ENCODE data around the gene PSMA5.
A peak's percentile ranks its signal among the peaks of the same experiment; 100 is the strongest.
"Not testable (repeated sequence)": the region's sequence is repeated elsewhere in the genome, so short reads cannot be mapped to it uniquely, and the experiment has no call there.

Gene PSMA5

DNA sequence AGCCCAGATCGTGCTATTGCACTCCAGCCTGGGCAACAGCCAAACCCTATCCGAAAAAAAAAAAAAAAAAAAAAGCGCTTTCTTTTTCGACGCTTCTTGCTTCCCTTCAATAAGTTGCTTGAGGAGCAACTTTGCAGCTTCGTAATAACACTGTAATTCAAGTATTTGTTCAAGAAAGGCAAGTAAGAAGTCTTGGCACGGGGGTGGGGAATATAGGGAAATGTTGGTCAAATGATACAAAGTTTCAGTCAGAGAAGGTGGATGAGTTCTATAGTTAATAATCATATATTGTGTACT lies 871 bp upstream of the PSMA5 start:
- no peak for DNase-seq

DNA sequence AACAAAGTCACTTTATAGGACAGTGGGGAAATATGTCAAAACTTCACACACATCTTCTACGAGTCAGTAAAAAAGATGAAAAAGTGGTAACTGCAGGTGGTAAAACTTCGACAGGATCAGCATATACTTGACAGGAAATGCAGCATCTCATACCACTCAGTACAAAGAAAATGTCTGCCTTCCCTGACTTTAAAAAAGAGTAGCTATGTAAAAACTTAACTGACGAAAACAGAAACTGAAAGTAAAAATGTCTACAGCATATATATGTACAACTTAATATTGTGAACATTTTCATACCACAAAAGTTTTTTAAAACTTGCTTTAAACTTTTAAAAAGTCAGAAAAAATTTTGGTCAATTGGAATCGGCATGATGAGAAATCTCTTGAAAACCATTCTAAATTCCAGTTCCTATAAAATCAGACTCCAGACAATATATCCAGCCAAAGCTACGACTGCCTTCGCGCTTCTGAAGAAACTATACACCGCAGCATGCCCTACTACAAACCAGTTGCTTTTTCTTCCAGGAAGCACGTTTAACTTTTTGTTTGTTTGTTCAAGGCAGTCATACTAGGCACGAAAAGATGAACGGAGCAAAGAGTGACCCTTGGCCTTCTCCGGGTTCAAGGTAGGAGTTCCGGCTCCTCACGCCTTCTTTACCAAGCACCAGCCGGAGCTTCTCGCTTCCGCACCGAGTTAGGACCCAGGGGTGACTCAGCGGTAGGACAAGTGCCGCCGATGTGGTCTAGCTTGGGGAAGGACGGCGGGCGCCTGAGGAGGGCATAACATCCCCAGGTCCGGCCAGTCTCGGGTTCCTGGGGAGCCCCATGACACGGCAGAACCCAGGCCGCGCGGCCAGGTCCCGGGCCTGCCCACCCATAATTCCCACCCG lies 612 bp downstream of the PSMA5 start:
- peak; percentile 77 for DNase-seq

DNA sequence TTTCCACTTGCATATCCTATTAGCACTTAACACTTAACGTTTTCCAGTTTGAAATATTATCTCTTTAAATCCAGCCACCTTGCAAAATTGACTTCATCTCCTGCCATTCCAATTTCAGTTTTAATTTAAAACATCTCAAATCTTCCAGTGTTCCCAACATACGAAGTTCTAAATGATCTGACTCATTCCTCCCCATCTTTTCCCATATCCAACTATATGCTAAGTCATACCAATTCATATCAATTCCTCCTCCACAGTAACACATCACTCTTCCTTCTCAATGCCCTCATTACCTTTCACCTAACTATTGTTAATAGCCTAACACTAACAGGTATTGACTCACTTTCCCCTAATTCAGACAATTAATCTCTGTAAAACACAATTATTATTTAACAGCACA lies 2.8 kb downstream of the PSMA5 start:
- no peak for DNase-seq

DNA sequence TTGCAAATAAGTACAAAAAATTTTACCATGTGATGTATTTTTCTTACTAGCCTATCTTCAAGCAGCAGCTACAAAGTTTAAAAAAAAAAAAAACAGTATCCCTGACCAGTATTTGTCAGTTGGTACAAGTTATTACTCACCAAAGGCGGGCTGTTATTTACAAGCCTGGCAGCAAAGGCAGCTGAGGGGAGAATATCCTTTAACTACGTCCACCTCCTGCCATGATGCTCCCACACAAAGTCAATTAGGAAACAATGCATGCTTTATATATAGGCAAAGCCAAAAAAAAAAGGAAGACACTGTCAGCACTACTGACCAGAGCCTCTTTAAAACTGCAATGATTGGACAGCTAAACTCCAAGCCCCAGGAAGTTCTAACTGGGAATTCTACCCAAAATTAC lies 13.7 kb downstream of the PSMA5 start:
- DNase-seq, result no peak

DNA sequence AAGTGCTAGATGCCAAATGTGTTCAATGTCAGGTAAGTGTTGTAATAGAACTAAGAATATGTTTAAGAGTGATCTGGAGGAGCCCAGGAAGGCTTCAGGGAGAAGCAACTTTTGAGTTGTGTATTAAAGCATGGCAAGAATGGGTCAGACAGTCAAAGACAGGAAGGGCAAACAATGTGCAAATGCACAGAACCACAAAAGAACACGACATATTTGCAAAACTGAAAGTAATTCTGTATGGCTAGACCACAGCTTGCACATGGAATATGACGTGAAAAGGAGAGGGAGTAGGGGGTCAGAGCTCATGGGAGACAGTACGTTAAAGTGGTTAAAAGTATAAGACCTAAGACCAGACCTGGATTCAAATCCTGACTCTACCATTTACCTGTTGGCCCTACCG lies 21.4 kb downstream of the PSMA5 start:
- DNase-seq, result no peak

DNA sequence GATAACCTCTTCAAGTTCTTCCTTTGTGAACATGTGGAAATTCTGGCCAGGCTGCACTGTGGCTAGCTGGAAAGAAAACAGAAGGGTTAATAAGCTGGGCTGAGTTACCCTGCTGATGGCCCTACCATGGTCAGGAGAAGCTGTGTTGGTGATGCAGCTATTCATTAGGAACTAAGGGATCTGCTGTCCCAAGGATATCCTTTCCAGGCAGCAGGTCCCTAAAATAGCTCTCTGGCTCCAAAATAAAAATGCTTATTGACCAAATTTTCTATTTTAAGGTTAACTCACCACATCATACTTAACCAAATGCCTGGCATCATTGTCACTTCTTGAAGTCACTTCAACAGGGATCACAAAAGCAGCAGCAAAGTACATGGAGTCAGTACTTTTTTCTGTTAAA lies 24.2 kb downstream of the PSMA5 start:
- DNase-seq, result no peak

DNA sequence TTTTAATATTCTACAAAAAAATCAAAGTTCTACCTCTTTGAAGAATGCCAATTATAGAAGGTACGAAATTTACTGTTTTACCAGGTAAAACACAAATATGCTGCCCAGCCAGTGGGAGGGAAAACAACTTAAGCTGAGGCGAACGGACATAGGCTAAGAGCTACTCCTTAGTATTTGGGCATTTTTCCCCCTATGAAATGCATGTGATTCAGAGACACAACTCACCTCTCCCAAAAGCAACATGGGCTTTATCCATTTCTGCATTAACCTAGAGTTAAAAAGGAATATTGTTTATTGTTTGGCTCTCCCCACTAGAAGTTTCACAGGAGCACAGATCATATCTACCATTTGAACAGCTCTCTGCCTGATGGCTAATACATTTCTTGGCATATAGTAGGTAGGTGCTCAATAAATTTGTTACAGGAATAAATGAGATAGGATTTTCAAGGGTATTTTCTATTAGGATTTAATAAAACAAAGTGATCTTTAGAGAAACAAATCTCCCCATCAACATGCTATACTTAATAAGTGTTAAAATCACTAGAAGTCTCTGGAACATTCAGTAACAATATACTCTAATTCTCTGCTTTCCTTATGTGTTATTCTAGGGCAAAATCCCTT lies 26.1 kb downstream of the PSMA5 start:
- DNase-seq, result no peak

DNA sequence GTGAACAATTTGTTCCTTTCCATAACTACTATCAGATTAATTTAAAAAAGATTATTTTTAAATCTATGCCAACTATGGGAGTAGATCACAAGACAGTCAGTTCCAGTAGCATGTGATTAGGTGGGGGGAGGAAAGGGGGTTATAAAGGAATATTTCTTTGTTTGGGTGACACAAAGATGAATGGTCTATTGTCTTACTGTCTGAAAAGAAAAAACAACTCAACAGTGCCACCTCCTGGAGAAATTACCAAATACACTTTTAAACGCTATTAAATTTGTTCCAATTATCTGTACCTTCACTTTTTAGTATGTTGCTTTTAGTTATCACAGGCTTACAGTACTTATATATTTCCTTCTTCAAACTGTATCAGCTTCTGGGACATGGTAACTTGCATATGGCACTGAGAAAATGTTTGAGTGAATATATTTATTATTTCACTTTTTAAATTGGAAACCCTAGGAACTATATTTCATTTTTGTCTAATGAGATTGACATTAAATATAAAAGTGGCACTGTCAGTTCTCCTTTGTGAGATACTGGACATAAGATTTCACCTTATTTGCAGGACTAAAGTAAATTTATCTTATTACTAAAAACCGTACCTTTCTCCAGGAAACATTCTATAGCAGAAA lies 26.8 kb downstream of the PSMA5 start:
- peak; percentile 68 for DNase-seq

DNA sequence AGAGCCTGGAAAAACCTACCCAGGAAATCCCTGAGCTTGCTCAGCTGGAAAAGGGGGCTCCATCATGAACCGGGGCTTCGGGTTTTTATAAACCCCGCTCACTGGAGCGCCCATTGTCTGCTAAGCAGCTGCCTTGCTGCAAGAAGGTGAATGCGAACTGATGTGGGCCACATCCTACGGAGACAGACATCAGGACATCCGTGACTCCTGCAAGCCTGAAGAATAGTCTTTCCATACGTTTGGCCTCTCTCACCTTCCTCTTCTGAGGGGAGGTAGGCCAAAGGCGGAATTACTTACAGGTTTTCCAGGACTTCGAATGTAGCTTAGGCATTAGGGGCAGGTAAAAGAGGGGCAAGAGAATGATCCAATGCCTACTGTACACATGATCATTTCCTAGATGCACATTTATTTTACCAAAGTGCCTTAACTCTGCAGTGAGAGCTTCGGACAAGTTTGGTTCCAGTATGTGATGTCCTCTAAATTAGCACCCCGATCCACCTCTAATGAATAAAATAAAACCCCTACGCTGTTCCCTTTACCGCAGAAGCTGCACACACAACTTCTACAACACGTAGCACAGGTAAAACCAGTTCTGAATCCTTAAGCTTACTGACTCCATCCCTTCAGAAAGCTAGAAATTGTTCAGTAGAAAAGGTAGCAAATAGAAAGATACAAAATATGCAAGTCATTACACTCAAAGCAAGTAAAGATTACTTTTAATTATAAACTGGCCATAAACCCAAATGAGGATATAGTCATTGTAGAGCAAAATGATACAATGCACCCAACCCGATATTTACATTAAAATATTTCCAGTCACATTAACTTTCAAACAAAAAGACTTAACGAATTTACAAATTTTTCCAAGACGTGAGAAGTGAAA lies 27.7 kb downstream of the PSMA5 start:
- DNase-seq, result no peak

DNA sequence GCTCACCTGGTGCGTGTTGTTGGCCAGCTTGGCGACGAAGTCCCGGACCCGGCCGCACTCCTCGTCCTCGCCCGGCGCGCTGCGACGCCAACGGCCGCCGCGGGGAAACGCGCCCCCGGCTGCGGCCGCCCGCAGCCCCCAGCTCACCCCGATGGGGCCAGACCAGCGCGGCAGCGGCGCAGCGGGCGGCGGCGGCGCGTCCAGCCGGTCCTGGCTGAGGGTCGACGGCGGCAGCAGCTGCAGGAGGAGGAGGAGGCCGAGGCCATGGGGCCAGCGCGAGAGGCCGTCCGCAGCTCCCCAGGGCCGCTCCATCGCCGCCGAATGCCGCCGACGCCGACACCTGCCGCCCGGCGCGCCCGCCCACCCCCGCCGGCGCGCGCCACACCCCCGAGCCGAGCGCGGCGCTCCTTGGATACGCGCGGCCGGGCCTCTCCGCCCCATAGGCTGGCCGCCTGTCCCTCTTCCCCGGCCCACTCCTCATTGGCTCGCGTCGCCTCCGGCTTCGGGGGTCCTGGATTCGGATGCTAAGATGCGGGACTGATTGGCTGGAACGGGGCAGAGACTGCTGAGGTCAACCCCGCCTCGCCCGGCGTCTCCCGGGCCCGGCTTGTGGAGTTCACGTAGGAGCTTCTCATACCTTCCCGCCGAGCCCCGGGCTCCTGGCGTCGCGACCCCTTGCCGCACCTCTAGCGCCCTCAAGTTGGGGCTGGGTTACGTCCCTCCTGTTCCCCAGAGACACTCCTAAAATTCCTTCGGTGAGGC lies 28.5 kb downstream of the PSMA5 start, which contains the start of gene SORT1:
SORT1 (minus strand) TSS at position 338 of the 762 bp plus-strand sequence; CDS start at position 312, 26 bp downstream.
- DNase-seq, result peak; percentile 93

DNA sequence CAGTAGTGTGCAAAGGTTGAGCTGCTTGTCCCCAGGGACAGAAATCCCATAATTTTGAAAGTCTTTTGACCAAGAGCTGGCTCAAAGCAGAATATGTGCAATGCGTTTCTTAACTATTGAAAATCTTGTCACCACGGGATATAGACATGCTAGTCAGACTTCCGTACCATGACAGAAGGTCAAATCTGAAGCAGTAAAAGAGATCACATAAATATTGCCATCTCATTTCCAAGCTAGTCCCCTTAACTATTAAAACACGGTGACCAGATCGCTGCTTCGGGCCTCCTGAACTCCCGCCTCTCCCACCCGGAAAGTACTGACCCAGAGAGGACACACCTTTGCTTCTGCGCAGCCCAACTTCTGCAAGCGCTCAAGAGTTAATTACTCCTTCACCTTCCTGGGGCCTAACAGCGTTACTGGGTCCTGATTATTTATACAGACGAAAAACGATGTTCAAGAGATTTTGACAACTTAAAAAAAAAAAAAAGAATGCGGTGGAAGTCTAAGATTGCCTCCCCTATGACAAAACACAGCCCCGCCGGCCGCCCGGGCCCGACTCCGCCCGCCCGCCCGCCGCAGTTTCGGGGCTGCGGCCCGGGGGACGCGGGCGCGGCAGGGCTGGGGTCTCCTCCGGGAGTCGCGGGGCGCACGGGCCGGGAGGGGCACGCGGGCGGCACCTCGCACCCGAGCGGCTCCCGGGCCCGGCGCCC lies 29.2 kb downstream of the PSMA5 start:
- no peak for DNase-seq

DNA sequence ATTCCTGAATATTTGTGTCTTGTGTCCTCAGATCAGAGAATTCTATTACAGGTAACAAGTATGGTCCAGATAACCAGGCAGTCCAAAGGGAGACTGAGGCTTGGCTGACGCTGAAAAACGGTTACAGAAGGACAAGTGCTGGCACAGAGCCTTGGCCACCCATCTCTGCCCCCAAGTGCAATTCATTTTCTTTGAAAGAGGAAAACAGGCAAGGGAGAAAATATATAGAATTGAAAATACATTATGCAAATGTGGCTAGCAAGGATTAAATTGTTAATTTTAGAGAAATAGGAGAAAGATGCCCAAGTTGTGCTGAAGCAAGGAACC lies 29.8 kb downstream of the PSMA5 start:
- no peak for DNase-seq

DNA sequence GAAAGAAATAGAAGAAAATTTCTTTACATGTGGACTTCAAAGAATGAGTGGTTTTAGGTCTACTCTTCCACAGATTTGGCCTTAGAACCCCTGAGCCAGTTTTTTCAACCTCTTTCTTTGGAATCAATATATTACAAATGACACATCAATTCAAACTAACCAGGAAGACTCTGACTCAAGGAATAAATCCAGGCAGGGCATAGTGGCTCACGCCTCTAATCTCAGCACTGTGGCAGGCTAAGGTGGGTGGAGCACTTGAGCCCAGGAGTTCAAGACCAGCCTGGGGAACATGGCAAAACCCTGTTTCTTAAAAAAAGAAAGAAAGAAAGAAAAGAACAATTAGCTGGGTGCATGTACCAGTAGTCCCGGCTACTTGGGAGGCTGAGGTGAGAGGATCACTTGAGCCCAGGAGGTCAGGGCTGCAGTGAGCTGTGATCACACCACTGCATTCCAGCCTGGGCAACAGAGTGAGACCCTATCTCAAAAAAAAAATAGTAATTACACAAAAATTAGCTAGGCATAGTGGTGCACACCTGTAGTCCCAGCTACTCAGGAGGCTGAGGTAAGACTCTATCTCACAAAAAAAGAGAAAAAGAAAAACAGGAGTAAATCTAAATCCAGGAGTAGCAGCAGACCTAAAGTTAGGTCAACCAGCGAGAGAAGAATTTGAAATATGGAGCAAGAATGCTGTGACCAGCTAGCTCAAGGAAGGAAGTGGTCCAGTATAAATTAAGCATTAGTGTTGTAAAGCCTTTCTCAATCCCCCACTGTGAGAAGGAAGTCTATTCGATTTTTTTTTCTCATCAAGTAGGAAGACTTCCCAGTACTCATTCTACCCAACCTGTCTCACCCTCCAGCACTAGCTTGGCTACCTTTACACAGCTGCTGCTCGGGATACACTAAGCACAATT lies 30.4 kb downstream of the PSMA5 start:
- DNase-seq, result peak; percentile 73

DNA sequence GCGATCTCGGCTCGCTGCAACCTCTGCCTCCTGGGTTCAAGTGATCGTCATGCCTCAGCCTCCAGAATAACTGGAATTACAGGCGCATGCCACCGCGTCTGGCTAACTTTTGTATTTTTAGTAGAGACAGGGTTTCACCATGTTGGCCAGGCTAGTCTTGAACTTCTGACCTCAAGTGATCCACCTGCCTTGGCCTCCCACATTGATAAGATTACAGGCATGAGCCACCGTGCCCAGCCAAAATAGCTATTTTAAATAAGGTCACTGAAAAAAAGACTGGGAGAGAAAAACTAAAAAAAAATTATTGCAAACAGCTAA lies 31.0 kb downstream of the PSMA5 start:
- not testable (repeated sequence) for DNase-seq

DNA sequence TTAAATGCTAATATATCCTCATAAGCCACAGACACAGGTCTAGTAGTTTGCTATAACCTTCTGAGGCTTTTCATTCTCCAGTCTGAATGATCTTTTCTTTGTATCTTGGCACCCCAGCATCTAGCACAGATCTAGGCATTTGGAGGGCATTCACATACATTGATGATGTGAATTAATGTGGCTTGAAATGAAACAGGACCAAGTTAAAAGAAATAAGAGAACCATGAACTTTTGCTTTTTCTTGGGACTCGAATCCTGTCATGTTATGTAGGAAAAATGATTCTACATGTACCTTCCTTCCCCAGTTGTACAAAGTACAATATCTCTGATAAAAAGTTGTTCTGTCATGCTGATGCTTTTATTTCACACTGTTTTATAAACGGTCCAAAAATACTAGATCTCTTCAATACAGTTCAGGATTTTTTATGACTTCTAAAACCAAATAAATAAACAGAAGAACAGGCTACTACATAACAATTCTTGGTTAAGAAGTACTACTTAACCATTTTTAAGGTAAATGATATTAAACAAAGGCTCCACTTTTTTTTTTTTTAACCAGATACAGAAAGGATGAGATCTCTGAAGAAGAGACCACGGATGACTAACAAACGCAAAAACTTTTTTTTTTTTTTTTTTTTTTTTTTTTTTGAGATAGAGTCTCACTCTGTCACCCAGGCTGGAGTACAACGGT lies 31.5 kb downstream of the PSMA5 start:
- DNase-seq, result no peak

DNA sequence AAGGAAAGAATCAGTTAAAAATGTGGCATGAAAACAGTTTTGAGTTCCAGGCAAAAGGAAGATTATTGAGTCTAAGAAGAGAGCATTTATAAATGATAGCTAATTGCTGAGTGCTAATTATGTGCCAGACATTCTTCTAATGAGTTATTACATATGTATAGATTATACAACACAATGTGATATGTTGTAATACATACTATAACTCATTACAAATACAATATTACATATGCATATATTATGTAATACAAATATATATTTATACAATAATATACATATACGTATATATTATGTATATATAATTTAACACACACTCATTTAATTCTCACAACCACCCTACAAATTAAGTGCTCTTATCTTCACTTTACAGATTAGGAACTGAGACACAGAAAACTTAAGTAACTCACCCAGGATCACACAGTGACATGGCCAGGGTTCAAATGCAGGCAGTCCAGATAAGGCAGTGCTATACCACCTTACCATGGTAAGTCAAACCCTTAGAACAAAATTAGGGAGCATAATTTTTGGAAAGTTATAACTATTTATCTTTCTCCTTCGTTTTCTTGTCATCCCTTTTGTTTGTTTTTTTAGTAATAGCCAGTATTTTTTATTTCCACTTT lies 32.5 kb downstream of the PSMA5 start:
- DNase-seq, result no peak

DNA sequence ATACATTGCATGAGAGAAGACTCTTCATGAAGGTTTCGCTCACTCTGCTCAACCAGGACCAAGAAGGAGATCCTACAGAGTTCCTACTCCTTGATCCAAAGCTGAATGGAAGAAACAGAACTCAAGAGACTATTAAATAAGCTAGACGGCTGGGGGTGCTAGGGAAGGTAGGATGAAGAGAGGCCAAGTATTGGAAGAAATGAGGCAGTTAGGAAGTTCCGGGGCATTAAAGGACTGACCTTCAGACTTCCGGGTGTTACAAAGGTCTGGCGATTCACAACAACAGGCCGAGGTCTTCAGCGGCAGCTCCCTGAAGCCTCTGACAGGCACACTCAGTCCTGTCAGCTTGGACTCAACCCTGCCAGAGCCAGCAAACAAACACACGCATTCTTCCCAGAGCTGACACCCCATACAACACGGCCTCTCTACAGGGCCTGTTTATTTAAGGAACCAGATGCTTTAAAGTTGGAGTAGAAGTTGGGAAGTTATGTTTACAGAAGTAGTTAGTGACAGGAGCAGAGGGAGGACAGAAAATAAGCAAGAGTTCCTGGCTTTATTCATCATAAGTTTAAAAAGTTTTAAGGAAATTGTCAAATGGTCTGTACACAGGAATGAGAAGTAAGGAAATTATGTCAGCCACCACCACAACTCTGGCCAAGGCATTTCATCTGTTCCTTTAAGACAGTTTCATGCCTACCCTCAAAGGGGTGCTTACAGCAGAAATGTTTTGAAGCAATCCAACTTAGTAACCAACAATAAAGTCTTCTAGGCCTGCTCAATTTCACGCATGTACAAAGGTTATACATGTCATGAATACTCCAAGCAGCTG lies 33.2 kb downstream of the PSMA5 start:
- peak; percentile 70 for DNase-seq

DNA sequence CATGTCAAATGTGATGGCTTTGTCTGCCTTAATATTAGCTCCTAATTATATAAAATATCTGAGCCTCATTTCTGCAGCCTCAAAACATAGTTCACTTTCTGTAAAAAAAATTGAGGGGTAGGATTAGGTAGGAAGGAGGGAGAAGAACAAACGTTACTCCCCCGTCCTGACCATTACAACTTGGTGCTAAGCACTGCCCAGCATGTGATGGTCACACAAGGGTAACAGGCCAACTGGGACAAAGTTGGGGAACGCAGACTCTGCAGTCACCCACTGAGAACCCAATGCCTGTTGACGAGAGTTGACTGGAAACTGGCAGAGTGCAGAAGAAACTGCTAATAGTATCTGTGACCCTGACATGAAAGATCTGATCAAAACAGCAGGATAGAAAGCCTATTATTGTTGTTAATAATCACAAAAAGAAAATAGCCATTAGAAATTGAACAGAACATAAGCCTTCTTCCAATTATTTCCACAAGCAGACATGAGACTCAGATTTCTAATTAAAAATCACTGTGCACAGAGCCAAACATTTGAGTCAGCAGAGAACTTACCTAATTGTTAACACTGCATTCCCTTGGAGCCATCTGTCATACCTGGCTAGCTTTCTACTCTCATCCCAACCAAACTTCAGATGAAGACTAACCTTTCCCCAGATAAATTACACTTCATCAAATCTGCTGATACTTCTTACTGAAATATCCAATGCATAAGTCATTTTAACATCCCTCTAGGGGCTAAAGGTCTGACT lies 34.0 kb downstream of the PSMA5 start:
- DNase-seq, result no peak
